A673 (cell line): ENCODE data around the gene LYZ. TPM values are rescaled to one million over a fixed set of nuclear protein-coding genes. Genes with fewer than 3 reads are reported as not detected.

Source experiments
- BruUV-seq: library from RNA; stranded (reverse); fragments of 400-500 nt; replicated peaks from 2 replicates; lab custom pipeline; 2021; lab: Mats Ljungman, UMichigan
- CTCF ChIA-PET: fragments of 300-600 bp; sonication (Branson Sonifier 250); formaldehyde crosslinking; loops from one replicate; lab custom pipeline; 2022; ENCODE audit warnings: antibody characterized with exemption; lab: Charles Lee
- POLR2A ChIA-PET: fragments of 300-600 bp; sonication (Branson Sonifier 250); formaldehyde crosslinking; loops from one replicate; lab custom pipeline; 2022; ENCODE audit warnings: antibody characterized with exemption; ENCODE audit not compliant: low non-redundant PET; lab: Charles Lee
- DNase-seq: peaks from one replicate; pipeline ENCODE4 v3.0.0-alpha.2; 2015; ENCODE audit warnings: low spot score
- H3K27ac ChIP-seq: fragments of 200-600 bp; sonication (generic); 2 replicates; pipeline ENCODE4 v1.5.1; 2016; ENCODE audit warnings: mixed run types, low read depth, mild to moderate bottlenecking, mixed read lengths, antibody characterized with exemption, low read length; ENCODE audit not compliant: poor library complexity, severe bottlenecking
- H3K27me3 ChIP-seq: fragments of 200-600 bp; sonication (generic); replicated peaks from 2 replicates; pipeline ENCODE4 v1.6.1; 2017; ENCODE audit warnings: mixed run types, low read depth, mild to moderate bottlenecking, mixed read lengths, antibody characterized with exemption, low read length; ENCODE audit not compliant: insufficient read depth, poor library complexity
- H3K36me3 ChIP-seq: fragments of 200-600 bp; sonication (generic); 2 replicates; pipeline ENCODE4 v1.6.1; 2016; ENCODE audit warnings: mixed run types, mild to moderate bottlenecking, mixed read lengths, antibody characterized with exemption, low read length; ENCODE audit not compliant: insufficient read depth, poor library complexity, severe bottlenecking
- H3K4me1 ChIP-seq: fragments of 200-600 bp; sonication (generic); 2 replicates; pipeline ENCODE4 v1.6.1; 2017; ENCODE audit warnings: mixed run types, mild to moderate bottlenecking, mixed read lengths, antibody characterized with exemption, low read length; ENCODE audit not compliant: insufficient read depth, poor library complexity, severe bottlenecking
- H3K4me3 ChIP-seq: fragments of 200-600 bp; sonication (generic); 2 replicates; pipeline ENCODE4 v1.5.1; 2016; ENCODE audit warnings: low read depth, mixed run types, mild to moderate bottlenecking, mixed read lengths, low read length; ENCODE audit not compliant: poor library complexity, severe bottlenecking
- H3K9me3 ChIP-seq: fragments of 200-600 bp; sonication (generic); 2 replicates; pipeline ENCODE4 v1.6.1; 2016; ENCODE audit warnings: mixed run types, low read depth, mild to moderate bottlenecking, mixed read lengths, antibody characterized with exemption, low read length; ENCODE audit not compliant: poor library complexity, severe bottlenecking
- EZH2 ChIP-seq: fragments of 200-600 bp; sonication (generic); IDR thresholded peaks from 2 replicates; pipeline ENCODE4 v1.6.1; 2017; ENCODE audit warnings: borderline replicate concordance, low read depth, mild to moderate bottlenecking, mixed read lengths, antibody characterized with exemption, low read length; ENCODE audit not compliant: poor library complexity, severe bottlenecking
- intact Hi-C: fragments of 100-400 bp; cut with micrococcal nuclease; formaldehyde crosslinking; loops from one replicate; pipeline ENCODE4 v1.10.0; 2022; ENCODE audit not compliant: unreplicated experiment
- total RNA-seq: library from RNA; stranded (reverse); gene quantifications from 2 replicates; pipeline ENCODE4 v1.2.3, GENCODE V29; 2021
- TF ChIP-seq, protein P1 (sequence below): fragments of 300-800, 200-600 bp; sonication (generic); conservative IDR thresholded peaks from 2 replicates; pipeline ENCODE4 v1.5.1; 2017; ENCODE audit warnings: low read depth, mild to moderate bottlenecking, antibody characterized with exemption, low read length, moderate library complexity, mixed read lengths

The LYZ gene
- total RNA-seq, 1 experiment from 2014 or later = 0.32 TPM

- Histone ChIP-seq H3K36me3 (no peaks in the 10 kb centered on the region), H3K4me1 (no peaks in the 10 kb centered on the region), H3K27ac (no peak overlapping the region), H3K9me3 (no peaks in the 10 kb centered on the region), H3K27me3 (peaks cover 5% of the 10 kb centered on the region), H3K4me3 (no peak overlapping the region)
- no TSS peak for BruUV-seq
- no peak for DNase-seq
- ChIA-PET CTCF (no interaction called here), POLR2A (no interaction called here)
- intact Hi-C loops = no loop called here
- TF ChIP-seq, protein P1, sequence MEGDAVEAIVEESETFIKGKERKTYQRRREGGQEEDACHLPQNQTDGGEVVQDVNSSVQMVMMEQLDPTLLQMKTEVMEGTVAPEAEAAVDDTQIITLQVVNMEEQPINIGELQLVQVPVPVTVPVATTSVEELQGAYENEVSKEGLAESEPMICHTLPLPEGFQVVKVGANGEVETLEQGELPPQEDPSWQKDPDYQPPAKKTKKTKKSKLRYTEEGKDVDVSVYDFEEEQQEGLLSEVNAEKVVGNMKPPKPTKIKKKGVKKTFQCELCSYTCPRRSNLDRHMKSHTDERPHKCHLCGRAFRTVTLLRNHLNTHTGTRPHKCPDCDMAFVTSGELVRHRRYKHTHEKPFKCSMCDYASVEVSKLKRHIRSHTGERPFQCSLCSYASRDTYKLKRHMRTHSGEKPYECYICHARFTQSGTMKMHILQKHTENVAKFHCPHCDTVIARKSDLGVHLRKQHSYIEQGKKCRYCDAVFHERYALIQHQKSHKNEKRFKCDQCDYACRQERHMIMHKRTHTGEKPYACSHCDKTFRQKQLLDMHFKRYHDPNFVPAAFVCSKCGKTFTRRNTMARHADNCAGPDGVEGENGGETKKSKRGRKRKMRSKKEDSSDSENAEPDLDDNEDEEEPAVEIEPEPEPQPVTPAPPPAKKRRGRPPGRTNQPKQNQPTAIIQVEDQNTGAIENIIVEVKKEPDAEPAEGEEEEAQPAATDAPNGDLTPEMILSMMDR = no peak
- no peak for TF ChIP-seq EZH2
These were observed 2.4 kb upstream of the LYZ start for GRCh38 chr12:69345742-69346141.

DNA sequence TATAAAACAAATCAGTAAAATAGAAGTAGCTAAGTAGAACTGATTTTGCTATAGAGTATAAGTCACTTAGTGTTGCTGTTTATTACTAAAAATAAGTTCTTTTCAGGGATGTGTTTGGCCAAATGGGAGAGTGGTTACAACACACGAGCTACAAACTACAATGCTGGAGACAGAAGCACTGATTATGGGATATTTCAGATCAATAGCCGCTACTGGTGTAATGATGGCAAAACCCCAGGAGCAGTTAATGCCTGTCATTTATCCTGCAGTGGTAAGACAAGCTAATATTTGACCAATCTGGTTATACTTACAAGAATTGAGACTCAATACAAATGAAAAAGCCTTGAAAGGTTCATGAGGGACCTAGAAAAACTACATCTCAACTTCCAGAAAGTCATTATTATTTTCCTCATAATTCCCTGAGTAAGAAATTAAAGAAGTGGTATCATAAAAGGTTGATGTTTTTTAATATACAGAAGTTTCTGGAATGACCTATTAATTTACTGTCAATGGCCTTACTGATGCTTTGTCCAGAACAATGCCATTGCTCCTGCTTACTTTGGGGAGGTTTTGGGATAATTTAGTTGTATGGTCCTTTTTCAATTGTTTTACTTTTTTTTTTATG is 1.9 kb downstream of the LYZ start:
- intact Hi-C loops = loop anchor here (10.0 kb wide), 1 partner anchor 225 kb away; no protein-coding TSS in a partner anchor
- CTCF ChIA-PET = no interaction called here
- DNase-seq = no peak

GRCh38 chr12:69350777-69351176 is 2.6 kb downstream of the LYZ start:
- Histone ChIP-seq H3K4me1 (no peaks in the 10 kb centered on the region), H3K36me3 (no peaks in the 10 kb centered on the region), H3K27me3 (peaks cover 5% of the 10 kb centered on the region), H3K27ac (no peak overlapping the region), H3K9me3 (no peaks in the 10 kb centered on the region), H3K4me3 (no peak overlapping the region)
- DNase-seq = no peak
- BruUV-seq = no TSS peak
- intact Hi-C loops = loop anchor here (10.0 kb wide), 1 partner anchor 224 kb away; no protein-coding TSS in a partner anchor
- TF ChIP-seq EZH2 = no peak
- TF ChIP-seq, protein P1 = no peak
- ChIA-PET POLR2A (no interaction called here), CTCF (no interaction called here)

More for the DNA sequence above, 1.9 kb downstream of the LYZ start:
- TF ChIP-seq EZH2 = no peak
- Histone ChIP-seq H3K27ac (no peak overlapping the region), H3K9me3 (no peaks in the 10 kb centered on the region), H3K27me3 (peaks cover 5% of the 10 kb centered on the region), H3K4me1 (no peaks in the 10 kb centered on the region), H3K36me3 (no peaks in the 10 kb centered on the region), H3K4me3 (no peak overlapping the region)
- POLR2A ChIA-PET = no interaction called here
- BruUV-seq = no TSS peak
